Testis (tissue), 2 donors: ENCODE data around the gene BNC2.

Source experiments
- POLR2A ChIP-seq: fragments of 450-650 bp; IDR thresholded peaks from one replicate; pipeline ENCODE4 v1.6.1; 2017; ENCODE audit warnings: antibody characterized with exemption, mild to moderate bottlenecking, moderate library complexity
- TF ChIP-seq, protein P1 (sequence below), 3 experiments: fragments of 450-650 bp in 2 of 3; fragments of 200-600 bp in 1 of 3; sonication (generic) in 1 of 3; IDR thresholded peaks; one replicate each; pipeline ENCODE4 v1.5.1; 2016 to 2019; ENCODE audit warnings: antibody characterized with exemption in 3 of 3, mild to moderate bottlenecking in 2 of 3, moderate library complexity in 1 of 3

DNA sequence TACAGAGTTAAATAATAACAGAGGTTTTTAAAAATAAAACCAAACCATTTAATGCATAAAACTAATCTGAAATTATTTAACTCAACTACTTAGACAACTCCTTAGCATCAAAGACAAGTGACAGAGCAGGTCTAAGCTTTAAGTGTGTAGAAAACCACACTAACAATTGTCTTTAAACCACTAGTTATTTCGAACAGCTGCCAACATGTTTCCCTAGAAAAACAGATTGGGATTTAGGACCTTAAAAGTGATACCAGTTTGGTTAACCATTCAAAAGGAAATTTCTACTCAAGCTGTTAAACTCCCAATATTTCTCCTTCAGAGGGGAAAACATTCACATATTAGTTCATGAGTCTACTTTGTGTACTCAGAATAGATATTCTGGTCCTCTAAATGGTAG lies 208.7 kb downstream of the BNC2 start:
- TF ChIP-seq, protein P1, sequence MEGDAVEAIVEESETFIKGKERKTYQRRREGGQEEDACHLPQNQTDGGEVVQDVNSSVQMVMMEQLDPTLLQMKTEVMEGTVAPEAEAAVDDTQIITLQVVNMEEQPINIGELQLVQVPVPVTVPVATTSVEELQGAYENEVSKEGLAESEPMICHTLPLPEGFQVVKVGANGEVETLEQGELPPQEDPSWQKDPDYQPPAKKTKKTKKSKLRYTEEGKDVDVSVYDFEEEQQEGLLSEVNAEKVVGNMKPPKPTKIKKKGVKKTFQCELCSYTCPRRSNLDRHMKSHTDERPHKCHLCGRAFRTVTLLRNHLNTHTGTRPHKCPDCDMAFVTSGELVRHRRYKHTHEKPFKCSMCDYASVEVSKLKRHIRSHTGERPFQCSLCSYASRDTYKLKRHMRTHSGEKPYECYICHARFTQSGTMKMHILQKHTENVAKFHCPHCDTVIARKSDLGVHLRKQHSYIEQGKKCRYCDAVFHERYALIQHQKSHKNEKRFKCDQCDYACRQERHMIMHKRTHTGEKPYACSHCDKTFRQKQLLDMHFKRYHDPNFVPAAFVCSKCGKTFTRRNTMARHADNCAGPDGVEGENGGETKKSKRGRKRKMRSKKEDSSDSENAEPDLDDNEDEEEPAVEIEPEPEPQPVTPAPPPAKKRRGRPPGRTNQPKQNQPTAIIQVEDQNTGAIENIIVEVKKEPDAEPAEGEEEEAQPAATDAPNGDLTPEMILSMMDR (IDR thresholded peaks at IDR 0.05): no peak
- no peak for TF ChIP-seq POLR2A
